Fibroblast of lung (primary cell): Measurements from ENCODE around the gene SPX.

Experiments used
- CTCF ChIP-seq, 2 donors: IDR thresholded peaks in 1 of 2; conservative IDR thresholded peaks in 1 of 2; 1 replicate in 1 of 2; 2 replicates in 1 of 2; pipeline ENCODE4 v1.5.1; 2011 to 2012; ENCODE audit warnings: low read length in 2 of 2, control low read depth in 1 of 2, inconsistent platforms in 1 of 2, low read depth in 1 of 2, mild to moderate bottlenecking in 1 of 2
- EZH2 ChIP-seq: IDR thresholded peaks from 2 replicates; pipeline ENCODE4 v1.5.1; 2012; ENCODE audit warnings: low read length, control low read depth, mild to moderate bottlenecking; ENCODE audit errors: missing control alignments

GRCh38 chr12:21573733-21574358 lies 47.8 kb downstream of the SPX start:
- no peak for TF ChIP-seq EZH2
- TF ChIP-seq CTCF (conservative IDR thresholded peaks at IDR 0.05 in 1 of 2, IDR thresholded peaks at IDR 0.05 in 1 of 2; ENCODE audit: low read depth in 1 of 2, low read length in 2 of 2) = no peak
